Left ventricle myocardium superior (tissue), 1 donor: ENCODE results near the gene PAK4. TPM values are rescaled to one million over a fixed set of nuclear protein-coding genes. Genes with fewer than 3 reads are reported as not detected.

Experiments
- ATAC-seq: fragments of 200-7000 bp; cut with Tn5 transposase; one replicate; pipeline ENCODE4 v1.9.1; 2020; ENCODE audit warnings: mild to moderate bottlenecking, moderate library complexity
- DNase-seq: peaks from one replicate; pipeline ENCODE4 v3.0.0-alpha.2; 2020
- intact Hi-C: fragments of 100-400 bp; cut with micrococcal nuclease; formaldehyde crosslinking; loops from one replicate; pipeline ENCODE4 v1.11.0; 2022
- total RNA-seq: library from RNA; stranded (reverse); fragmentation: NEBNext Ultra II Directional; extraction: Animal tissue kit (Norgen Biotek cat#: 25700); gene quantifications from one replicate; pipeline ENCODE4 v1.2.1, GENCODE V29; 2021
- donor health status: DM: no; HTN: yes; CAD: no; lungs with severe emphysema.

PAK4 gene
- total RNA-seq, 1 donor from 2014 or later, result 17.4 TPM

DNA sequence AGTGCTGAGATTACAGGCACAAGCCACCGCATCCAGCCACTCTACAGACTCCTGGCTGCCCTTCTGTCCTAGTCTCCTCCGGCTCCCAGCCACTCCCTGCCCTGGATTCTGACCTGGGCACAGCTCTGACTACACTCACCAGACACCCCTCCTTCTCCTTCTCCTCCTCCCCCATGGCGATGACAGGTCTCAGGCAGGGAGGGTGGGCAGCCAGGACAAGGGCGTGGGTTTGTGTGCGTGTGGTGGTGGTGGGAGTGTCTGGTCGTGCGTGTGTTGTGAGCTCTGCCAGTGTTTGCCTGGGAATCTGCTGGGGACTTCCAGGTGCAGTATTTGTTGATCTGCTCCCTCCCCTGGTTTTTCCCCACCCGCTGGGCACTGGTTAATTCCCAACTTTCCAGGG, 68.2 kb downstream of the PAK4 start:
- intact Hi-C loops, result no loop called here
- DNase-seq, result no peak
- peak; percentile 72 for ATAC-seq

DNA sequence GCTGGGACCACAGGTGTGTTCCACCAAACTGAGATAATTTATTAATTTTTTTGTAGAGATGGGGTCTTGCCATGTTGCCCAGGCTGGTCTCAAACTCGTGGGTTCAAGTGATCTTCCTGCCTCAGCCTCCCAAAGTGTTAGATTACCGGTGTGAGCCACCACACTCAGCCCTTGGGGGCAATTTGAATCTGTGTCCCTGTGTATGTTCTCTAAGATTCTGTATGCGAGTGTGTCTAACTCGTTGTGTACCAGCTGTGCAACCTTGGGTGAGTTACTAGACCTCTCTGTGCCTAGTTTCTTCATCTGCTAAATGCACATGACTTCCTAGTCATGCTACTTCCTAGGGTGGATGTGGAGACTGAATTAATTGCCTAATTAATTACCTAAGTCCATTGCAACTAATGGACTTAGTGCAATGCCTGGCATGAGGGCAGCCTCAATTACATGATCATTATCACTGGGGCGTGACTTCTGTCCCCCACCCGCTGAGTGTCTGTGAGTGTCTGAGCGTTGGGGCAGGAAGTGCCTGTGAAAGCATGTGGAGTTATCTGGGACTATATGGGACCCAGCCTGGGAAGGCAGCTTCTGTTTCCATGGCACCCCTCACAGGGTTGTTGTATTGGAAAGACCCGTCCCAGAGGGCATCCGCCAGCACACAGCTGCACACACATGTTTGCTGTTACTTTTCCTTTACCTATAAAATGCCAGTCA, 69.4 kb downstream of the PAK4 start:
- intact Hi-C loops, result no loop called here
- no peak for ATAC-seq
- no peak for DNase-seq

DNA sequence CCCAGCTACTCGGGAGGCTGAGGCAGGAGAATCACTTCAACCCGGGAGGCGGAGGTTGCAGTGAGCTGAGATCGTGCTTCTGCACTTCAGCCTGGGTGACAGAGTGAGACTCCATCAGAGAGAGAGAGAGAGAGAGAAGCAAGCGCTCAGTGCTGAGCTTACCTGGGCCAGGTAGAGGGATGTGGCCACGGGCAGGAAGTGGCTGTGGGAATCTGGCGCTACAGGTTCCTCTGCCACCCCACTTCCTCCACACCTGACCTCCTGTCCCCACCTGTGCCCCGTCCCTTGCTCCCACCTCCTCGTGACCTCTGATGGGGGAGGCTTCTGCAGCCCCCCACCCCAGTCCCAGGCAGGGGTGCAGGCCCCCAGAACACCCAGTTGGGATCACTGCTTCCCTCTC, 70.2 kb downstream of the PAK4 start:
- intact Hi-C loops, result no loop called here
- ATAC-seq, result no peak
- DNase-seq, result no peak

DNA sequence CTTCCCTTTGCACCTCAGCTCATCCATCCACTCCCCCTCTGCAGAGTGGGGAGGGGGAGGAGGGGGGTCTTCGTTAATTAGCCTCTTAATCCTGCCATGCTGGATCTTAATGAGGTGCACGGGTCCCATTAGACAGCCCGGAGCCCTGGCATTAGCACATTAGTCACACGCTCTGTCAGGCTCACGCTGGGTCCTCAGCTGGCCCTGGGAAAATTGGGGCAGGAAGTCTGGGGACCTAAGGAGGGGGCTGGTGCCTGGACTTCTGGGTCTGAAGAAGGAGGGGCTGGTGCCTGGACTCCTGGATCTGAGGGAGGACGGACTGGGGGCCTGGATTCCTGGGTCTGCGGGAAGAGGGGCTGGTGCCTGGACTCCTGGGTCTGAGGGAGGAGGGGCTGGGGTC, 70.7 kb downstream of the PAK4 start:
- DNase-seq (no peak), ATAC-seq (no peak)
- intact Hi-C loops, result no loop called here

DNA sequence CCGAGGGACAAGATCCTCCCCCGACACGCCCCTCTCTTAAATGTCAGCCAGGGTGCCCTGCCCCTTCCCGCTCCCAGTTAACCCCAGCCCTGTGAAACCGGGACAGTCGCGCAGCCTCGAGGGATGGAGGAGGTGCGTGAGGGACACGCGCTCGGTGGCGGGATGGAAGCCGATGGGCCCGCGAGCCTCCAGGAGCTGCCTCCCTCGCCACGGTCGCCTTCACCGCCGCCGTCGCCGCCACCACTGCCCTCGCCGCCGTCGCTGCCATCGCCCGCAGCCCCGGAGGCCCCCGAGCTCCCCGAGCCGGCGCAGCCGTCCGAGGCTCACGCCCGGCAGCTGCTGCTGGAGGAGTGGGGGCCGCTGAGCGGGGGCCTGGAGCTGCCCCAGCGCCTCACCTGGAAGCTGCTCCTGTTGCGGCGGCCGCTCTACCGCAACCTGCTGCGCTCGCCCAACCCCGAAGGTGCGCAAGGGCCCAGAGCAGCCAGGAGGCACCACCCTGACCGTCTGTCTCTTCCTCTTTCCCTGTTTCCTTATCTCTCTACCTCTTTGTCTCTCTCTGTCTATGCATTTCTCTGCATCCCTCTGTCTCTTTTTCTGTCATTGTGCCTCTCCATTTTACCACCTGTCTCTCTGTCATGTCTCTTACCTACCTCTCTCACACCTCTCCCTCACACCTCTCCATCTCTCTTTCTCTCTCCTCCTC, 71.4 kb downstream of the PAK4 start, which contains the start of gene NCCRP1:
NCCRP1 (plus strand) TSS at position 105 of the 703 bp plus-strand sequence; CDS start at position 124, 19 bp downstream.
- ATAC-seq (no peak), DNase-seq (no peak)
- intact Hi-C loops, result no loop called here

DNA sequence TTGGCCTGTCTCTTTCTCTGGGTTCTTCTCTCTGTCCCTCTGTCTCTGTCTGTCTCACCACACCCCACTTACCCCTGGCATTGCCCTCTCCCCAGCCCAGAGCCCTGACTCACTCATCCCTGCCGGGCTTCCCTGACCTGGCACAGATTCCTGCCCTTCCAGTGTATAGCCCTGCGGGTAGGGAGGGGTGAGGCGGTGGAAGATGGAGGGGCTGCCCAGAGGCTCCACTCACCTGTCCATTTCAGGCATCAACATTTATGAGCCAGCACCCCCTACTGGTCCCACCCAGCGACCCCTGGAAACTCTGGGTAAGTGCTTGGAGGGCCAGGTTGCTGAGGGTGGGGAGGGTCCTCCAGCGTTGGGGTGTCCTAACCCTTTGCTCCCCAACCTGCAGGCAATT, 72.2 kb downstream of the PAK4 start:
- intact Hi-C loops, result no loop called here
- DNase-seq (no peak), ATAC-seq (no peak)

DNA sequence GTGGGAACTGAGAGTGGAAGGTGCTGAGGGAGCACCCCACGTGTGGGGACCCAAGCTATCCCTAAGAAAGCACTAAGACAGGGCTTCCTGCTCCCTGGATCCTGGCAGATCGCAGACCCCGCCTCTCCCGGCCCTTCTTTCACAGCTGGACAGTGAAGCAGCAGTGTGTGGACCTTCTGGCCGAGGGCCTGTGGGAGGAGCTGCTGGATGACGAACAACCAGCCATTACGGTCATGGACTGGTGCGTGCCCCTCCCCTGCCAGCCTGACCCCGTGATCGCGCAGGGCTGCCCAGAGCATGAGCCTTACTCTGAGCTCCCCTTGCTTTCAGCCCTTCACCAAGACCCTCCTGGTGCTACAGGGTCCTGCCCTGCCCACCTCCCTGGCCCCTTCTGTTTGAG, 73.4 kb downstream of the PAK4 start:
- ATAC-seq (peak; percentile 57), DNase-seq (no peak)
- intact Hi-C loops, result no loop called here

DNA sequence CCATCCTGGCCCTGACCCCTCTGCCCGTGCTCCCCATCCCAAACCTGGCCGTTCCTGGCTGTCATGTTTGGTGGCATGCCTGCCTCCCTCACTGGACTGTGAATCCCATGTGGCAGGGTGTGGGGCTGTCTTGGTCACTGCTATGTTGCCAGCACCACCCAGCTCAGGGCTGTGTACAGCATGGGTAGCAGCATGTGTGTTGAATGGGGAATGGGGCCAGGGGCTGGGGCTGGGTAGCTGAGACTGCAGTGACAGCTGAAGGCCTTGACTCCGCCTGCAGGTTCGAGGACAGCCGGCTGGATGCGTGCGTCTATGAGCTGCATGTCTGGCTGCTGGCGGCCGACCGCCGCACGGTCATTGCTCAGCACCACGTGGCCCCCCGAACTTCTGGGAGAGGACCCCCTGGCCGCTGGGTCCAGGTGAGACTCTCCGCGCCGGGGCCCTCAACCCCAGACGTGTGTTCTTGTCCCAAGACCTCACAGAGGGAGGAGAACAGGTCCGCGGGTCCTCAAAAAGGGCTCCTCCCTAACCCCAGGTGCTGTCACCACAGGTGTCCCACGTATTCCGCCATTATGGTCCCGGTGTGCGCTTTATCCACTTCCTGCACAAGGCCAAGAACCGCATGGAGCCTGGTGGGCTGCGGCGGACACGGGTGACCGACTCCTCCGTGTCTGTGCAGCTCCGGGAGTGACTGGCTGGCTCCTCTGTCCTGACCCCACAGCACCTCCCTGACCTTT, 74.6 kb downstream of the PAK4 start:
- intact Hi-C loops, result no loop called here
- no peak for DNase-seq
- ATAC-seq, result no peak

DNA sequence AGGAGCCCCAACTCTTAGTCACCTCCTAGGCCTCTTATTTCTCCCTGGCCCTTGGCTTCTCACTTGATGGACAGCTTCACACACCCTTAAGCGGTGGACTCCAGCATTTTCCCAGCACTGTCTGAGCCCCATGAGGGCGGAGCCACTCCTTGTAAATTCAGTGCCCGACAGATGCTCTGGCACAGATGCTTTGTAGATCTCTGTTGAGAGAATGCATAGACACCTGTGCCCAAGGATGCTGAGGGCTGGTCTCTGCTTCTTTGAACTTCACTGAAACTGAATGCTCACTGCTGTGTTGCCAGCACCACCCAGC, 75.2 kb downstream of the PAK4 start:
- no peak for DNase-seq
- intact Hi-C loops, result no loop called here
- no peak for ATAC-seq

DNA sequence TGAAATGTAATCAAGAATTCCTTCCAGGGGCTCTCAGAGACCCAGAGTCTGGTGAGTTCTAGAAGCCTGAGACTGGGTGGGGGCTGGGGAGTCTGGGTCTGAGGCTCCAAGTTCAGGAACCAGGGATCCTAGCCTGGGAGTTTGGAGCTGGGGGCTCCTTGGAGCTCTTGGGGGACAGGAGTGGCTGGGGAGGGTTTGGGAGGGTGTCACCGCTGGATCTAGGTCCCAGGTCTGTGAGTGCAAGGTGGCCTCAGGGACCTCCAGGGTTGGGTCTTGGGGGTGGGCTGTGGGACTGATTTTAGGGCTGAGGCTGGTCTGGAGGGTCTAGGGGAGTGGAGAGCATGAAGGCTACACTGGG, 77.4 kb downstream of the PAK4 start:
- intact Hi-C loops, result no loop called here
- DNase-seq (no peak), ATAC-seq (no peak)

DNA sequence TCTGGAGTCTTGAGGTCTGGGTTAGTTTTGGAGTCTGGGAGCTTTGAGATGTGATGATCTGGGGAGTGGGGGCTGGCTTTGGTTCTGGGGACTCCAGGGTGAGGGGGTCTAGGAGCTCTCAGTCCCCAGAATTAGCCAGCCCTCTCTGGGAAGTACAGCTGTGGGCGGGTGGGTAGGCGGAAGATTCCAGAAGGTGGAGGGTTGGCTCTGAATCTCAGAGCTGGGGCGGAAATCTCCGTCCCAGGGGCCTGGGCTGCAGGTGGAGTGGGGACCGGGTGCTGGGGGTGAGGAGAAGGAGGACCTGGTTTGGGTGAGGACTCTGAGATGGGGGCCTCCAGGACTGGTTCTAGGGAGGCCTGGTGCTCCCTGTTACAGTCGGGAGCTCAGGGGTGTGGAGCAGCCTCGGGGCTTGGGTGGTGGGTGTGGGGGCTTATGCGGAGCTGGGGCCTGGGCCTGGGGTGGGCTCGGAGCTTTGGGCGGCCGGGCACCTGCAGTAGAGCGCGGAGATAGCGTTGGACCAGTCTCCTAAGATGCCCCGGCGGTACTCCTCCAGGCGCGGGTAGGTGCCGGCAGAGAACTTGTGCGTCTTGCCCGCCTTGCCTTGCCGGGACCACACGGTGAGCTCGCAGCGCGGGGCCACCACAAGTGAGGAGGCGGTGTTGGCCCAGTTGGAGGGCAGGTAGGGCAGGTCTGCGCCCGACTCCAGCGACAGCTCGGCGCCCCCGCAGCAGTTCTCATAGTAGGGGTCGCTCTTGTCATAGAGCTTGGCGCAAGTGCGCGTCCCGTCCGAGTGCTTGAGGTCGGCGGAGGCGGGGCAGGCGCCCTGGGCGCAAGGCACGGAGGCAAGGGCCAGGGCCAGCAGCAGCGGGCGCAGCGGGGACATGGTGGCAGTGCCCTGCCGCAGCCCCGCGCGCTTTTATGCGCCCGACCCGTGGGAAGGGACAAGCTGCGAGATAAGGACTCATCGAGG, 78.1 kb downstream of the PAK4 start, which contains the start of gene SYCN:
SYCN (minus strand) TSS at position 892 of the 970 bp plus-strand sequence; CDS start at position 883, 9 bp downstream.
- DNase-seq (no peak), ATAC-seq (no peak)
- intact Hi-C loops, result no loop called here

DNA sequence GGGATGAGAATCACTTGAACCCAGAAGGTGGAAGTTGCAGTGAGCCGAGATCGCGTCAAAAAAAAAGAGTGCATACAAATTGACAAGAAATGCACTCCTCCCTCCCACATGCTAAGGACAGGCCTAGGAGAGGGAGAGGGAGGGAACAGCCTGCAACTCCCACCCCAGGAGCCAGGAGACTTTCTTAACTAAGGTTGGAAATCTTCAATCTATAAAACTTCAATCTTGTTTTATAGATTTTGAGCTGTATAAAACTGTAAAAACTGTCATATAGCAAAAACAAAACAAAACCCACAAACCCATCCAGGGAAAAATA, 79.8 kb downstream of the PAK4 start:
- intact Hi-C loops, result no loop called here
- ATAC-seq (no peak), DNase-seq (no peak)

DNA sequence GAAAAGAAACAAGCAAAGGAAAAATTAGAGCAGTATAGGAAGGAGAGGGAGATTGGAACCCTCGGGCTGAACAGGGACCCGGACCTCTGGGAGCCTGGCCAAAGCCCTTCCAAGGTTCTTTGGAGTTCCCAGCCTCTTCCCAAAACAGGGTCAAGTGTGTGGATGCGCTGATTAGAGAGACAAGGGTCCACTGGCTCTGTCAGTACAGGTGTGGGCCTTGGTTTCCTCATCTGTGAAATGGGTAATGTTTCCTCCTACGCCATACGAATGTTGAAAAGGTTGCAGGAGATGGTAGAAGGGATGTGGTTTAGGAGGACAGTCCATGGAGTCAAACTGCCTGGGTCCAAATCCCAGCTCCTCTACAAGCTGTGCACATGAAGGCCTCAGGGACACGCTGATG, 80.5 kb downstream of the PAK4 start:
- no peak for DNase-seq
- intact Hi-C loops, result no loop called here

DNA sequence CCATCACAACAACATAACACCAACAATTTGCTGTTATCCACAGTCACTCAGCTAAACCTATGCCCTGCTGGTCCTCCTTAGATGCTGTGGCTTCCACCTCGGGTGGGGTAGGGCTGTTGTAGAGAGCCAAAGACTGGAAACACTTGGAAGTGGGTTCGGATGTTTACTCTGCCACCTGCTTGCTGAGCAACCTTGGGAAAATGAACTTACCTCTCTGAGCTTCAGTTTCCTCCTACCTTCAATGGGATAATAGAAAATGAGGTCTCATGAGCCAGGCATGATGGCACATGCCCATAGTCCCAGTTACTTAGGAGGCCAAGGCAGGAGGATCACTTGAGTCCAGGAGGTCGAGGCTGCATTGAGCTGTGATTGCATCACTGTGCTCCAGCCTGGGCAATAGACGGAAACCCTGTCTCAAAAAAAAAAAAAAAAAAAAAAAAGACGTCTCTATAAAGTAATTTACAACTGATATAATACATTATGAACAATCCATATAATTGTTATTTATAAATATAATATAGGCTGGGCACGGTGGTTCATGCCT, 81.8 kb downstream of the PAK4 start:
- DNase-seq, result no peak
- intact Hi-C loops, result no loop called here
- ATAC-seq, result no peak

More for the DNA sequence above, 80.5 kb downstream of the PAK4 start:
- no peak for ATAC-seq

DNA sequence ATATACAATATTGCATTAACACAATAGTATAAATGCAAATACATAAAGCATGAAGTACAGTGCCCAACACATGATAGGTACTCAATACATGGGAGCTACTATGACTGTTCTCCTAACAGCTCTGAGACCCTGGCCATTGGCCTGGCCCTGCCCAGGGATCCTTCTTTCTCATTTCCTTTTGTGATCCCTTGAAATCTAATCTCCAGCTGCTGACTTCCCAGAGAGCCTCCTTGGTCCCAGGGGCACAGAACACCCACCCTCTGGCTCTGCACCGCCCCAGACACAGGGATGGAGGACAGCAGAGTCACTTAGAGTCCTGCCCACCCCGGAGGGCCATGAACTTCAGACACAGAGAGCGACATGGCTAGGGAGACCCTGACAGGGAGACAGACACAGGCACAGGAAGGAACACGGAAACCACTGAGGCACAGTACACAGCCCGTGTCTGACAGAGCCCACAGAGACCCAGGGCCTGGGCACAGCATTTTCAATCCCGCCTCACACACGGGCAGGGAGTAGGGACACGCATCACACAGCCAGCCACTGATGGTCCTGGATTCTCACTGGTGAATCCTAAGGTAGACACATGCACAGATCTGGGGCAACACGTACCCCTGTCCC, 82.7 kb downstream of the PAK4 start:
- intact Hi-C loops, result no loop called here
- DNase-seq, result no peak
- ATAC-seq, result no peak

DNA sequence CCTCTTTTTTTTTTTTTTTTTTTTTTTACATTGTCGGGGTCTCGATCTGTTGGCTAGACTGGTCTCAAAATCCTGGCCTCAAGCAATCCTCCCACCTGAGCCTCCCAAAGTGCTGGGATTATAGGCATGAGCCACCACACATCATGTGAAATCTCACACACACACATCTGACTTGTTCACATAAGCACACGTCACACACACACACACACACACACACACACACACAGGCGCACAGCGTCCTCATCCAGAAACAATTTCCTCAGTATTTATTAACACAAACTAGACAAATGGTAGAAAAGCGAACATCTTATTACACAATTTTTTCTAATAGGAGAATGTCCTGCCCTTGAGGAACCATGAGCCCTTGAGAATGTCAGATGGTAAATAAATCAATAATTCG, 83.6 kb downstream of the PAK4 start:
- intact Hi-C loops, result no loop called here
- DNase-seq (no peak), ATAC-seq (no peak)

DNA sequence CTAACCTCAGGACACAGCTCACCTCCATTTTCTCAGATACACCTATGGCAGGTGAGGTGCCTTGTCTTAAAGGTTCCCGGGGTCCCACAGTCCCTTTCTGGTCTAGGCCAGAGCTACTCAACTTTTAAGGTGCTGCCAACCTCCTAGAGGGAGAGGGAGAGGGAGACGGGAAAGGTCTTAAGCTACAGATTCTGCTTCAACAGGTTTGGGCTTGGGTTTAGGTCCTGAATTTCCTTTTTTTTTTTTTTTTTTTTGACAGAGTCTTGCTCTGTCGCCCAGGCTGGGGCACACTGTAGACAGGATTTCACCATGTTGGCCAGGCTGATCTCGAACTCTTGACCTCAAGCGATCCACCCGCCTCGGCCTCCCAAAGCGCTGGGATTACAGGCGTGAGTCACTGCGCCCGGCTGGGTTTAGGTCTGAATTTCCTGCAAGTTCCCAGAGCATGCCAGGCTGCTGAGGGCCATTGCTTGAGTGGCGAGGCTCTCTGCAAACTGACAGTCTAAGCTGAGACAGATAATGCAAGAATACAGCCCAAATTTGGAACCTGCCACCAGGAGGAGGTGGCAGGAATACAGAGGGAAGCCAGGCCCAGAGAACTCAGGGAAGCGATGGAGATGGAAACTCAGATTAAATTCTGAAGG, 86.3 kb downstream of the PAK4 start:
- ATAC-seq (no peak), DNase-seq (no peak)
- intact Hi-C loops, result no loop called here

DNA sequence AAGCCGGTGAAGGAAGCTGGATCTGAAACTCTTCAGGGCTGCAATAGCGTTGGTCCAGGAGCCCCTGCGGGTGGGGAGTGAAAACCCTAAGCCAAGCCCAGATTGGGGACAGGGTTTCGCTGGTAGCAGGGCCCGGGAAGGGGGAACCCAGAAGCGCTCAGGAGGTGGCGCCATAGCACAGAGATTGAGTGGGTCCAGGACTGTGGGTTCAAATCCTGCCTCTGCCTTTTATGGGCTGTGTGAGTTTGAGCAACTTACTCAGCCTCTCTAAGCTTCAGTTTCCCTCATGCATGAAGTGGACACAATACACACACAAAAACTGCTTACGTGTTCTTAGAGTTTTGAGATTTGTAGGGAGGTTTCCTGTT, 86.8 kb downstream of the PAK4 start:
- ATAC-seq, result peak; percentile 24
- DNase-seq, result peak; percentile 46
- intact Hi-C loops, result no loop called here
